ENCODE measurements around the gene DCTPP1.
"Not testable (repeated sequence)": the region's sequence is repeated elsewhere in the genome, so short reads cannot be mapped to it uniquely, and the experiment has no call there.

DCTPP1 gene

GRCh38 chr16:30429678-30430427 lies at the start of gene DCTPP1:
Gene DCTPP1 (minus strand): TSS chr16:30430030. CDS start chr16:30429980, 50 bp downstream.
- peak; percentile 89 for DNase-seq (ENCODE audit: low read depth, low spot score)

GRCh38 chr16:30478766-30479478 lies 49.1 kb upstream of the DCTPP1 start:
- DNase-seq (ENCODE audit: low read depth, low spot score), result no peak

- DNase-seq (ENCODE audit: low read depth, low spot score), result not testable (repeated sequence)
Measured at GRCh38 chr16:30477773-30478172, 47.9 kb upstream of the DCTPP1 start.

DNA sequence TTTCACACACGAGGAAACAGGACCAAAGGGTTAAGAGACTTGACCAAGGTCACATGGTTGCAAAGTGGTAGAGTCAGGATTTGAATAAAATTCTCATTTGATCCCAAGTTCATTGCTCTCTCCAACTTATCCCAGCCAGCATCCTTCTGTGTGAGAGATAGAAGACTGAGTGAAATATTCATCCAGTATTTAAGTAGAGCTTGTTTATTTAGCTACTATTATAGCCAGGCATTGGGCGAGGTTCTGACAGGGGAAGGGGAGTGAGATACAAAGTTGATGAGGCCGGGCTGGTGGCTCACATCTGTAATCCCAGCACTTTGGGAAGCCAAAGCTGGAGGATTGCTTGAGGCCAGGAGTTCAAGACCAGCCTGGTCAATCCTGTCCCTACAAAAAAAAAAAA lies 47.2 kb upstream of the DCTPP1 start:
- DNase-seq (ENCODE audit: low read depth, low spot score), result no peak

DNA sequence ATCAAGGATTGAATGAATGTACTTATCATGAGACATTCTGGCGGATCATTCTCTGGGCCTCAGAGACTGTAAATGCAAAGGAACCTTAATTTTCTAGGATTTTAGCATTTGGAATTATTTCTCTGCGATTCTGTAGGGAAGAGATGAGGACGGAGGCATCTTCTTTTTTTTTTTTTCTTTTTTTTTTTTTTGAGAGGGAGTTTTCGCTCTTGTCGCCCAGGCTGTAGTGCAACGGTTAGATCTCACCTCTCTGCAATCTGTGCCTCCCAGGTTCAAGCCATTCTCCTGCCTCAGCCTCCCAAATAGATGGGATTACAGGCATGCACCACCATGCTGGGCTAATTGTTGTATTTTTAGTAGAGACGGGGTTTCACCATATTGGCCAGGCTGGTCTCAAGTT lies 44.9 kb upstream of the DCTPP1 start:
- DNase-seq (ENCODE audit: low read depth, low spot score), result no peak

DNA sequence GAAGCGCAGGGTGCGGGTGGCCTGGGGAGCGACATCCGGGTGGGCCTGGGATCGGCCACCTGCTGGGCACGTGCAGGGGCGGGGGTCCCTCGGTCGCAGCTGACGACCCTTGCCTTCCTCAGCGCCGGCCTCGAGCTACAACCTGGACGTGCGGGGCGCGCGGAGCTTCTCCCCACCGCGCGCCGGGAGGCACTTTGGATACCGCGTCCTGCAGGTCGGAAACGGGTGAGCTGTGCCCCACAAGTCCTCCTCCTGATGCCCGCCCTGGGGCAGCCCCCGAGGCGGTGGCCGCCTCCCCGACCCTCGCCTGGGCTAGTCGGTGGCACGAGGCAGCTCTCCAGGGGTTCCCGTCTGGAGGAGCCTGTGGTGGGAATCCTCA lies 44.2 kb upstream of the DCTPP1 start:
- DNase-seq (ENCODE audit: low read depth, low spot score), result no peak

DNA sequence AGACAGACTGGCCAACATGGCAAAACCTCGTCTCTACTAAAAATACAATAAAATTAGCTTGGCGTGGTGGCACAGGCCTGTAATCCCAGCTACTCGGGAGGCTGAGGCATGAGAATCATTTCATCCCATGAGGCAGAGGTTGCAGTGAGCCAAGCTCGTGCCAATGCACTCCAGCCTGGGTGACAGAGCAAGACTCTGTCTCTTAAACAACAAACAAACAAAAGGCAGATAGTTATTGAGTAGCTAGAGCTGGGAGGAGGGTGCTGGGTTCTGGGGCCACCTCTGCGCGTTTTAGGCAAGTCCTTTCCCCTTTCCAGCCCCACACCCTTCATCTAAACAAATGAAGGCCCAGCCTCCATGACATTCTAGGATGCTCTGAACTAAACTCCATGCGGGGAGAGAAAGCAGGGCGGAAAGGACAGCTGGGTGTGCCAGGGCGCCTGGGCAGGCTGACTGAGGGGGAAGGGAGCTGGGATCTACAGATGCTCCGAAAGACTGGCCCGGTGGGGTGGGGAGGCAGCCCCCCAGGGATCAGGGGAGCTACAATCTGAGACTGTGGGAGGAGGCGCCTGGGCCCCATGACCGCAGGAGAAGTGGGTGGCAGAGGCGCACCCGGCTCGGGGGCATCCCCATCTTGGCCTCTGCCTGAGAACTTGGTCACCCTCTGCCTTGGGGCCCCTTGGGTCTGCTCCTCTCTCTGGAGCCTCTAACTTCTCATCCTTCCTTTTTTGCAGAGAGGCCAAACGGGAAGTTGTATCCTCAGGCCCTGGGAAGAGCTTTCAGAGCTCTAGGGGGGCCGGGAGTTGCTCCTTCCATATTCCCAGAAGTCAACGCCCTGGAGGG lies 43.6 kb upstream of the DCTPP1 start:
- DNase-seq (ENCODE audit: low read depth, low spot score), result peak; percentile 41

DNA sequence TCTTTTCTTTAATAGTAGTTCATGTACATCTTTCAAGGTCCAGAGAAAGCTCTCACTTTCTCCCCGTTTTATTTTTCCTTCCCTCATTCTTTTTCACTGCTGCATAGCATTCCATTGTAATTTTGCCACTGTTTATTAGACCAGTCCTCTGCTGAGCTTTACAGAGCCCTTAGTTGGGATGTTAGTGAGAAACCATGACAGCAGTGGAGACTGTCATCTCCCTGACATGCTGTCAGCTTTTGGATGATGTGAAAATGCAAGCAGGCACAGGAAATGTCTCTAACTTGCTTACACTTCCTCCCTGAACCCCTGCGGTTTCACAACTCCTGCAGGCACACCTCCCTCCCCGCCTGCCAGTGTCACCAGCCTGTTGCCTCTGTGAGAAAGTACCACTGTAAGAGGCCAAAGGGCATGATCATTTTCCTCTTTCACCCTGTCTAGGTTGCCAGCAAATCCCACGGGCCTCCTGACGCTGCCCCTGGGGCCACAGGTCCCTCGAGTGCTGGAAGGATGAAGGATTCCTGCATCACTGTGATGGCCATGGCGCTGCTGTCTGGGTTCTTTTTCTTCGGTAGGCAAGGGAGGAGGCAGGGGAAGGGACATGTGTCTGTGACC lies 42.6 kb upstream of the DCTPP1 start, which contains the start of gene ITGAL:
TSS of gene ITGAL (plus strand) at position 415 of the 615 bp plus-strand sequence. CDS start at position 511, 96 bp downstream.
- peak; percentile 69 for DNase-seq (ENCODE audit: low read depth, low spot score)

DNA sequence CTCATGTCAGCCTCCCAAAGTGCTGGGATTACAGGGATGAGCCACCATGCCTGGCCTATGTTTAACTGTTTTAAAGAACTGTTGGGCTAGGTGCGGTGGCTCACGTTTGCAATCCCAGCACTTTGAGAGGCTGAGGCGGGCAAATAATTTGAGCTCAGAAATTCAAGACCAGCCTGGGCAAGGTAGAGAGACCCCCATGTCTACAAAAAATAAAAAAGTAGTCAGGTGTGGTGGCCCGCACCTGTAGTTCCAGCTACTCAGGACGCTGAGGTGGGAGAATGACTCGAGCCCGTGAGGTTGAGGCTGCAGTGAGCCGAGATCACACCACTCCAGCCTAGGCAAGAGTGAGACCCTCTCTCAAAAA lies 40.8 kb upstream of the DCTPP1 start:
- DNase-seq (ENCODE audit: low read depth, low spot score), result no peak

GRCh38 chr16:30470170-30470512 lies 40.3 kb upstream of the DCTPP1 start:
- no peak for DNase-seq (ENCODE audit: low read depth, low spot score)

DNA sequence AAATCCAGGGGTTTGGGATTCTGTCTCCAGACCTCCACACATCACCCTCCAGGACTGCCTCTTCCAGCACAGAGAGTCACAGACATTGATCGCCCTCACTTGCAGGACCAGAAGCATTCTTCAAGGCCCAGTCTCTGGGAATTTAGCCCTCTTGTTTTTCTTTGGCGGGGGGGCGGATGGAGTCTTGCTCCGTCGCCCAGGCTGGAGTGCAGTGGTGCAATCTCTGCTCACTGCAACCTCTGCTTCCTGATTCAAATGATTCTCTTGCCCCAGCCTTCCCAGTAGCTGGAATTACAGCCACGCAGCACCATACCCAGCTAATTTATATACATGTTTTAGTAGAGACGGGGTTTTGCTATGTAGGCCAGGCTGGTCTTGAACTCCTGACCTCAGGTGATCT lies 34.2 kb upstream of the DCTPP1 start:
- DNase-seq (ENCODE audit: low read depth, low spot score), result no peak

GRCh38 chr16:30461426-30461825 lies 31.6 kb upstream of the DCTPP1 start:
- not testable (repeated sequence) for DNase-seq (ENCODE audit: low read depth, low spot score)

- no peak for DNase-seq (ENCODE audit: low read depth, low spot score)
Measured at GRCh38 chr16:30459456-30459855, 29.6 kb upstream of the DCTPP1 start.

- DNase-seq (ENCODE audit: low read depth, low spot score), result peak; percentile 62
Measured at GRCh38 chr16:30458561-30459394, 28.9 kb upstream of the DCTPP1 start.

GRCh38 chr16:30457743-30458560 lies 28.1 kb upstream of the DCTPP1 start:
- no peak for DNase-seq (ENCODE audit: low read depth, low spot score)

- DNase-seq (ENCODE audit: low read depth, low spot score), result no peak
Measured at GRCh38 chr16:30457256-30457655, 27.4 kb upstream of the DCTPP1 start.

DNA sequence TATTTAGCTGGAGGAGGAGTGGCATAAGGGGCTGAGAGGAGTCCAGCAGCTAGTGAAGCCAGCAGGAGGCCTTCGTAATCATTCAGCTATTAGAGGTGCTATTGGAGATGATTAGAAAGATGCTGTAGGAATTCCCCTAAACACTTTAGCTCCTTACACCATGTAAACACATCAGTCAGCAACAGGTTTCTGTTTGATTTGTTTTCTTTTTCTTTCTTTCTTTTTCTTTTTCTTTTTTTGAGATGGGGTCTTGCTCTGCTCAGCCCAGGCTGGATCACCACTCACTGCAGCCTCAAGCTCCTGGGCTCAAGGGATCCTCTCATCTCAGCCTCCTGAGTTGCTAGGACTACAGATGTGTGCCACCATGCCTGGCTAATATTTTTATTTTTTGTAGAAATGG lies 26.5 kb upstream of the DCTPP1 start:
- no peak for DNase-seq (ENCODE audit: low read depth, low spot score)

- DNase-seq (ENCODE audit: low read depth, low spot score), result not testable (repeated sequence)
Measured at GRCh38 chr16:30452709-30453580, 23.1 kb upstream of the DCTPP1 start.

- no peak for DNase-seq (ENCODE audit: low read depth, low spot score)
Measured at GRCh38 chr16:30449116-30449435, 19.2 kb upstream of the DCTPP1 start.
